Stimulated activated naive B cell treated with anti-CD40 and anti-IgM and Interleukin-4, amounts not matched to agents 10 μg/mL and 1 μg/mL and 100 μg/mL, for 72 hours (primary cell): ENCODE measurements around the gene SLCO3A1.
A peak's percentile ranks its signal among the peaks of the same experiment; 100 is the strongest.

Experiments
- ATAC-seq, 2 donors: fragments of 150-1000 bp; cut with Tn5 transposase; replicated peaks; 2 replicates each; pipeline ENCODE4 v1.10.0; 2021; ENCODE audit warnings: moderate library complexity in 1 of 2
- DNase-seq: peaks from one replicate; pipeline ENCODE4 v3.0.0; 2021
- H3K27ac Mint-ChIP-seq: one replicate; pipeline ENCODE4 v1.8.0; 2022; ENCODE audit warnings: mild to moderate bottlenecking, mixed read lengths
- H3K27me3 Mint-ChIP-seq, 2 donors: one replicate each; pipeline ENCODE4 v1.8.0; 2022; ENCODE audit warnings: mixed read lengths in 2 of 2
- H3K36me3 Mint-ChIP-seq, 2 donors: one replicate each; pipeline ENCODE4 v1.8.0; 2022; ENCODE audit warnings: mixed read lengths in 2 of 2, mild to moderate bottlenecking in 1 of 2
- H3K4me1 Mint-ChIP-seq, 2 donors: one replicate each; pipeline ENCODE4 v1.8.0; 2022; ENCODE audit warnings: mixed read lengths in 2 of 2, mild to moderate bottlenecking in 1 of 2
- H3K4me3 Mint-ChIP-seq, 2 donors: one replicate each; pipeline ENCODE4 v1.8.0; 2022; ENCODE audit warnings: mild to moderate bottlenecking in 2 of 2, mixed read lengths in 2 of 2, moderate library complexity in 1 of 2
- H3K9me3 Mint-ChIP-seq, 2 donors: one replicate each; pipeline ENCODE4 v1.8.0; 2022; ENCODE audit warnings: mixed read lengths in 2 of 2, mild to moderate bottlenecking in 1 of 2

The SLCO3A1 gene

GRCh38 chr15:92118162-92118935, 264.8 kb downstream of the SLCO3A1 start:
- no peak overlapping the region for H3K27ac Mint-ChIP-seq
- no peaks in the 10 kb centered on the region for H3K27me3 Mint-ChIP-seq
- peaks cover 4% of the 10 kb centered on the region in 2 donors for H3K9me3 Mint-ChIP-seq
- H3K4me3 Mint-ChIP-seq = no peak overlapping the region
- no peaks in the 10 kb centered on the region for H3K4me1 Mint-ChIP-seq
- H3K36me3 Mint-ChIP-seq = peaks cover 0 to 3% of the 10 kb centered on the region in 2 donors
- ATAC-seq (no peak), DNase-seq (no peak)

GRCh38 chr15:92118936-92119325, 265.4 kb downstream of the SLCO3A1 start:
- DNase-seq = no peak
- no peak overlapping the region for H3K27ac Mint-ChIP-seq
- no peaks in the 10 kb centered on the region for H3K4me1 Mint-ChIP-seq
- peaks cover 4% of the 10 kb centered on the region in 2 donors for H3K9me3 Mint-ChIP-seq
- H3K36me3 Mint-ChIP-seq = peaks cover 0 to 3% of the 10 kb centered on the region in 2 donors
- H3K27me3 Mint-ChIP-seq = no peaks in the 10 kb centered on the region
- H3K4me3 Mint-ChIP-seq = no peak overlapping the region
- no peak for ATAC-seq

GRCh38 chr15:92120094-92120795, 266.7 kb downstream of the SLCO3A1 start:
- no peak for DNase-seq
- no peak for ATAC-seq
- no peak overlapping the region for H3K27ac Mint-ChIP-seq
- no peaks in the 10 kb centered on the region for H3K4me1 Mint-ChIP-seq
- no peak overlapping the region for H3K4me3 Mint-ChIP-seq
- no peaks in the 10 kb centered on the region for H3K27me3 Mint-ChIP-seq
- peaks cover 4% of the 10 kb centered on the region in 2 donors for H3K9me3 Mint-ChIP-seq
- peaks cover 0 to 3% of the 10 kb centered on the region in 2 donors for H3K36me3 Mint-ChIP-seq

- no peak for ATAC-seq
- DNase-seq = no peak
- Mint-ChIP-seq H3K9me3 (peaks cover 4% of the 10 kb centered on the region in 2 donors), H3K27me3 (no peaks in the 10 kb centered on the region), H3K27ac (no peak overlapping the region), H3K36me3 (peaks cover 0 to 3% of the 10 kb centered on the region in 2 donors), H3K4me3 (no peak overlapping the region), H3K4me1 (no peaks in the 10 kb centered on the region)
Observed at GRCh38 chr15:92121047-92121446, 267.5 kb downstream of the SLCO3A1 start.

GRCh38 chr15:92122259-92122658, 268.8 kb downstream of the SLCO3A1 start:
- H3K27ac Mint-ChIP-seq = no peak overlapping the region
- no peaks in the 10 kb centered on the region for H3K27me3 Mint-ChIP-seq

GRCh38 chr15:92123962-92124656, 270.6 kb downstream of the SLCO3A1 start:
- no peak overlapping the region for H3K4me3 Mint-ChIP-seq

More at GRCh38 chr15:92122259-92122658, 268.8 kb downstream of the SLCO3A1 start:
- no peak for ATAC-seq
- no peak overlapping the region for H3K4me3 Mint-ChIP-seq
- peaks cover 0 to 3% of the 10 kb centered on the region in 2 donors for H3K36me3 Mint-ChIP-seq
- DNase-seq = no peak
- H3K4me1 Mint-ChIP-seq = no peaks in the 10 kb centered on the region
- H3K9me3 Mint-ChIP-seq = peaks cover 4% of the 10 kb centered on the region in 2 donors

GRCh38 chr15:92124657-92125010, 271.1 kb downstream of the SLCO3A1 start:
- peaks cover 0 to 3% of the 10 kb centered on the region in 2 donors for H3K36me3 Mint-ChIP-seq
- DNase-seq (no peak), ATAC-seq (no peak)
- no peak overlapping the region for H3K27ac Mint-ChIP-seq
- no peak overlapping the region for H3K4me3 Mint-ChIP-seq
- H3K27me3 Mint-ChIP-seq = no peaks in the 10 kb centered on the region
- peaks cover 4% of the 10 kb centered on the region in 2 donors for H3K9me3 Mint-ChIP-seq
- H3K4me1 Mint-ChIP-seq = no peaks in the 10 kb centered on the region

More at GRCh38 chr15:92123962-92124656, 270.6 kb downstream of the SLCO3A1 start:
- Mint-ChIP-seq H3K36me3 (peaks cover 0 to 3% of the 10 kb centered on the region in 2 donors), H3K27me3 (no peaks in the 10 kb centered on the region), H3K9me3 (peaks cover 4% of the 10 kb centered on the region in 2 donors), H3K4me1 (no peaks in the 10 kb centered on the region), H3K27ac (no peak overlapping the region)
- DNase-seq (no peak), ATAC-seq (no peak)

GRCh38 chr15:92128788-92129187, 275.3 kb downstream of the SLCO3A1 start:
- no peak for ATAC-seq
- Mint-ChIP-seq H3K4me1 (no peaks in the 10 kb centered on the region), H3K27me3 (no peaks in the 10 kb centered on the region), H3K36me3 (peaks cover 0 to 5% of the 10 kb centered on the region in 2 donors), H3K9me3 (peaks cover 0 to 2% of the 10 kb centered on the region in 2 donors), H3K27ac (no peak overlapping the region), H3K4me3 (no peak overlapping the region)
- no peak for DNase-seq

- no peak for ATAC-seq
- Mint-ChIP-seq H3K4me3 (no peak overlapping the region), H3K27me3 (no peaks in the 10 kb centered on the region), H3K4me1 (no peaks in the 10 kb centered on the region), H3K9me3 (peaks cover 0 to 2% of the 10 kb centered on the region in 2 donors), H3K36me3 (peaks cover 0 to 5% of the 10 kb centered on the region in 2 donors), H3K27ac (no peak overlapping the region)
- no peak for DNase-seq
Observed at GRCh38 chr15:92130244-92130643, 276.7 kb downstream of the SLCO3A1 start.

GRCh38 chr15:92130906-92131305, 277.4 kb downstream of the SLCO3A1 start:
- H3K27me3 Mint-ChIP-seq = no peaks in the 10 kb centered on the region
- H3K9me3 Mint-ChIP-seq = peaks cover 0 to 2% of the 10 kb centered on the region in 2 donors
- H3K27ac Mint-ChIP-seq = no peak overlapping the region
- H3K4me1 Mint-ChIP-seq = no peaks in the 10 kb centered on the region
- H3K4me3 Mint-ChIP-seq = no peak overlapping the region
- peaks cover 0 to 5% of the 10 kb centered on the region in 2 donors for H3K36me3 Mint-ChIP-seq
- no peak for ATAC-seq
- no peak for DNase-seq

- Mint-ChIP-seq H3K36me3 (peaks cover 0 to 5% of the 10 kb centered on the region in 2 donors), H3K4me3 (no peak overlapping the region), H3K4me1 (no peaks in the 10 kb centered on the region), H3K27ac (no peak overlapping the region), H3K27me3 (no peaks in the 10 kb centered on the region), H3K9me3 (peaks cover 0 to 4% of the 10 kb centered on the region in 2 donors)
- peak in 1 of 2 donors; percentile 29 for ATAC-seq
- DNase-seq = no peak
Observed at GRCh38 chr15:92132982-92133755, 279.7 kb downstream of the SLCO3A1 start.

GRCh38 chr15:92140796-92141195, 287.3 kb downstream of the SLCO3A1 start:
- Mint-ChIP-seq H3K9me3 (peaks cover 0 to 2% of the 10 kb centered on the region in 2 donors), H3K36me3 (no peaks in the 10 kb centered on the region), H3K27me3 (peaks cover 4 to 6% of the 10 kb centered on the region in 2 donors), H3K4me1 (no peaks in the 10 kb centered on the region), H3K4me3 (no peak overlapping the region), H3K27ac (no peak overlapping the region)
- DNase-seq (no peak), ATAC-seq (no peak)

- Mint-ChIP-seq H3K27me3 (peaks cover 4 to 6% of the 10 kb centered on the region in 2 donors), H3K9me3 (peaks cover 0 to under 1% of the 10 kb centered on the region in 2 donors), H3K4me1 (no peaks in the 10 kb centered on the region), H3K4me3 (no peak overlapping the region), H3K36me3 (no peaks in the 10 kb centered on the region), H3K27ac (no peak overlapping the region)
- ATAC-seq (no peak), DNase-seq (no peak)
Observed at GRCh38 chr15:92141607-92142006, 288.1 kb downstream of the SLCO3A1 start.
